Measurements from ENCODE around the gene PCNP.
"Not testable (repeated sequence)": the region's sequence is repeated elsewhere in the genome, so short reads cannot be mapped to it uniquely, and the experiment has no call there.

Gene PCNP

GRCh38 chr3:101567528-101568317, 6.3 kb upstream of the PCNP start:
- no peak for DNase-seq

- no peak for DNase-seq
Observed at GRCh38 chr3:101571028-101571895, 2.7 kb upstream of the PCNP start.

- DNase-seq = no peak
Observed at GRCh38 chr3:101574388-101575112, 570 bp downstream of the PCNP start.

DNA sequence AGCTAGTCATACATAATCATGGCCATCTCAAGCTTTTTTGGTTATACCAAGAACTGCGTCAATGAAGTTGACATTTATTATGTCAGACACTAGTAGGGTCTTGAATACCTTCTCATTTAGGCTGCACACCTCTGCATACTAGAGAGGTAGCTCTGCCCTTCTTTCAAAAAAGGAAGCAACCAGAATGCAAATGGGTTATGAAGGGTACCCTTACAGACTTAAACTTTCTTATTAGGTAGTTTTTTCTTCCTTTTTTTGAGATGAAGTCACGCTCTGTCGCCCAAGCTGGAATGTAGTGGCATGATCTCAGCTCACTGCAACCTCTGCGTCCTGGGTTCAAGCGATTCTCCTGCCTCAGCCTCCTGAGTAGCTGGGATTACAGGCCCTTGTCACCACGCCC, 3.3 kb downstream of the PCNP start:
- DNase-seq = no peak

DNA sequence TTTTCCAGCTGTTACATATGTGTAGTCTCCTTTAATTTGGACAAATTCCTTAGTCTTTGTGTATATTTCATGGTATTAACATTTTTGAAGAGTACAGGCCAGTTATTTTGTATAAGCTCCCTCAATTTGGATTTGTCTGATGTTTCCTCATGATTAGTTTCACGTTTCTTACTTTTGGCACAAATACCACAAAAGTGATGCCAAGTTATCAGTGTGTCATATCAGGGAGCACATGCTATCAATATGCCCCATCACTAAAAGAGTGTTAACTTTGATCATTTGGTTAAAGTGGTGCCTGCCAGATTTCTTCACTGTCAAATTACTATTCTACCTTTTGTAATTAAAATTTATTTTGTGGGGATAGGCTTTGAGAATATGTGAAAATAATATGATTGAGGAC, 14.6 kb downstream of the PCNP start:
- DNase-seq = no peak

DNA sequence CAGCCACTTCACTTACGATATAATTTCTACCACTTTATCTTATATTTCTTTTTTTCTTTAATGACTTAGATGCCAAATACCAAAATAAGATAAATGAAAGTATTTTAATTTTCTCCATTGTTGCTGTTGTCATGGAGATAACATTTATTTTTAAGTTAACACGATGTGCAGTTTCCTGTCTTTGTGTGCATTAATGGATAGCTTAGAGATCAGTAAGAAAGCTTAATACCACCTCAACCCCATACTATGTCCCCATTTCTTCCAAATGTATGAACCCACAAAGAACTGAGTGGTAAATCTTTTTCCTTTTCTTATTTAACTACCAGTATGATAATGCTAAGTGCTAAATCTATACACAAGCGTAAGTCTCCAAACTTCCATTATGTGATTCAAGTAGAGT, 17.1 kb downstream of the PCNP start:
- DNase-seq = no peak

DNA sequence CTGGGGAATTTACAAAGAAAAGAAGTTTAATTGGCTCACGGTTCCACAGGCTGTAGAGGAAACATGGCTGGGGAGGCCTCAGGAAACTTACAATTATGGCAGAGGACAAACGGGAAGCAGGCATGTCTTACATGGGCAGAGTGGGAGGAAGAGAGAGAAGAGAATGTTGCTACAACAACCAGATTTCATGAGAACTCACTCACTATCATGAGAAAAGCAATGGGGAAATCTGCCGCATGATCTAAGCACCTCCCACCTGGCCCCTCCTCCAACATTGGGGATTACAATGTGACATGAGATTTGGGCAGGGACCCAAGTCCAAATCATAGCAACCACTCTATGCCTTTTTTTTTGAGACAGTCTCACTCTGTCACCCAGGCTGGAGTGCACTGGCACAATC, 28.8 kb downstream of the PCNP start:
- DNase-seq = no peak

DNA sequence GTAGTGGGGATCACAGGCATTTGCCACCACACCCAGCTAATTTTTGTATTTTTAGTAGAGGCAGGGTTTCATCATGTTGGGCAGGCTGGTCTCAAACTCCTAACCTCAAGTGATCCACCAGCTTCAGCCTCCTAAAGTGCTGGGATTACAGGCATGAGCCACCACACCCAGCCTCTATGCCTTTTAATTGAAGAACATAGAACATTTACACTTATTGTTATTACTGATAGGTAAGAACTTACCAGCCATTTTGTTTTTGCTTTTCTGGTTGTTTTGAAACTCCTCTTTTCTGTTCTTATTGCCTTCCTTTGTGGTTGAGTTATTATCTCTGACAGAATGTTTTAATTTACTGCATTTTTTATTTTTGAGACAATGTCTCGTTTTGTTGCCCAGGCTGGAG, 29.2 kb downstream of the PCNP start:
- no peak for DNase-seq

- DNase-seq = not testable (repeated sequence)
Observed at GRCh38 chr3:101605398-101605797, 31.4 kb downstream of the PCNP start.

DNA sequence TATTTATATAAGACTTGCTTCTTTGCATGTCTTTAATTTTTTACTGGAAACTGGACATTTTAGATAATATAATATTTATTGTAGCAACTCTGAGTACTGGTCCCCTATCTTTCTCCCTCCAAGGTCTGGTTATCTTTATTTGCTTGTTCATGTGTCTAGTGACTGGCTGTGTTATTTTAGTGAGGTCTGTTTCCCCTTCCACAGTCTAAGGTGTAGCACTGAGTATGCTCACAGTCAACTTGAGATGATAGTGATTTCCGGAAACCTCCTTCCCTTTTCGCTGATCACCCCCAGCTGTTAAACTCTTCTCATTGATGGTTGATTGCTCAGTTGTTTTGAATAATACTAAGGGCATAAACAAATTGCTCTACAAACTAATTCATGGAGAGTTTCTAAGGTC, 37.0 kb downstream of the PCNP start:
- DNase-seq = no peak

DNA sequence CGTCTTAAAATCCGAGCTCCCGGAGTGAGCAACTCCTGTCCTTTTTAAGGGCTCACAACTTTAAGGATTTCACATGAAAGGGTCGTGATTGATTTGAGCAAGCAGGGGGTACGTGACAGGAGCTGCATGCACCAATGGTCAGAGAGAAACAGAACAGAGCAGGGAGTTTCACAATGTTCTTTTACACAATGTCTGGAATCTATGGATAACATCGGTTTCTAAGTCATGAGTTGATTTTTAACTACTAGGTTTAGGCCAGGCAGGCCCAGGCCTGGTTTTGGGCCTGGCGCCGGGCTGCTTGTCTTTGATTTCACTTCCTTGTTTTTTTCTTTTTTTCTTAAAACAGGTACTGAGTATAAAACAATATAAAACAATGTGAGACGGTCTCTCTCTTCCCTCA, 39.0 kb downstream of the PCNP start:
- not testable (repeated sequence) for DNase-seq

- no peak for DNase-seq
Observed at GRCh38 chr3:101615525-101615924, 41.5 kb downstream of the PCNP start.

DNA sequence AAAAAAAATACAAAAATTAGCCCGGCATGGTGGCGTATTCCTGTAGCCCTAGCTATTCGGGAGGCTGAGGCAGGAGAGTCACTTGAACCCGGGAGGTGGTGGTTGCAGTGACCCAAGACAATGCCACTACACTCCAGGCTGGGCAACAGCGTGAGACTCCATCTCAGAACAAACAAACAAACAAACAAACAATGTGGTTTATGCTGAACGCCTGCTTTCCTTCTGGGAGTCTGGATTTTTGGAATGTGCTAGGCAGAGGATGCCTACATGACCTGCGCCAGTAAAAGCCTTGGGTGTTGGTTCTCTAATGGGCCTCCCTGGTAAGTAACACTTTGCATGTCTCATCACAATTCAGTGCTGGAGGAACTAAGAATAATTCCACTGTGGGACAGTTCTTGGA, 43.5 kb downstream of the PCNP start:
- no peak for DNase-seq

DNA sequence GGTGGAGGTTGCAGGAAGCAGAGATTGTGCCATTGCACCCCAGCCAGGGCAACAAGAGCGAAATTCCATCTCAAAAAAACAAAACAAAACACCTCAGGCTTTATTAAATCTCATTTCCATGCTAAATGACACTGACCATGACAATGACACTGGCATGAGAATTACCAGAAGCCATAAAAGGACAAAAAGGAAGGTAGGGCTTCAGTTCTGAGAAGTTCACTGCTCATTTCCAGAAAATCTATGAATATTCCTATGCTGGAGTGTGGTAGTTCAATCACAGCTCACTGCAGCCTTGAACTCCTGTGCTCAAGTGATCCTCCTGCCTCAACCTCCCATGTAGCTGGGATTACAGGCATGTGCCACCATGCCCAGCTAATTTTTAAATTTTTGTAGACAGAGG, 44.7 kb downstream of the PCNP start:
- DNase-seq = no peak

- DNase-seq = no peak
Observed at GRCh38 chr3:101619734-101620133, 45.8 kb downstream of the PCNP start.

GRCh38 chr3:101623656-101624055, 49.7 kb downstream of the PCNP start:
- DNase-seq = no peak

DNA sequence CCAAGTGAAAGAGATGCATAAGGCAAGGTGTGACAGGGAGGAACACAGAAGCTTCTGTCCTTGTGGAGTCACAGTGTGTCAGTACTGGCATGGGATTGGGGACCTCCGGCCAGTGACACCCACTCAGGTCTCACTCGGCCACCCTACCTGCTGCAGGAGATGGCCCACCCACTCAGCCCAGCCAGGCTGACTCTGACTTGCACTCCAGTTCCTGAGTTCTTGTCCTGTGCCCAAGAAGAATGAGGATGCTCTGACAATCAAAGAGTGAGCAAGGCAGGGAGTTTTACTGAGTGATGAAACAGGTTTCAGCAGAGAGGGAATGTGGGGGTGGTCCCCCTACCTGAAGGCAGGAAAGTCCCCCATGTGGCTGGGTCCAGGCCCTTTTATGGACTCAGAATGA, 50.9 kb downstream of the PCNP start:
- no peak for DNase-seq

GRCh38 chr3:101625879-101626278, 51.9 kb downstream of the PCNP start:
- no peak for DNase-seq

GRCh38 chr3:101629219-101629618, 55.2 kb downstream of the PCNP start:
- DNase-seq = no peak

DNA sequence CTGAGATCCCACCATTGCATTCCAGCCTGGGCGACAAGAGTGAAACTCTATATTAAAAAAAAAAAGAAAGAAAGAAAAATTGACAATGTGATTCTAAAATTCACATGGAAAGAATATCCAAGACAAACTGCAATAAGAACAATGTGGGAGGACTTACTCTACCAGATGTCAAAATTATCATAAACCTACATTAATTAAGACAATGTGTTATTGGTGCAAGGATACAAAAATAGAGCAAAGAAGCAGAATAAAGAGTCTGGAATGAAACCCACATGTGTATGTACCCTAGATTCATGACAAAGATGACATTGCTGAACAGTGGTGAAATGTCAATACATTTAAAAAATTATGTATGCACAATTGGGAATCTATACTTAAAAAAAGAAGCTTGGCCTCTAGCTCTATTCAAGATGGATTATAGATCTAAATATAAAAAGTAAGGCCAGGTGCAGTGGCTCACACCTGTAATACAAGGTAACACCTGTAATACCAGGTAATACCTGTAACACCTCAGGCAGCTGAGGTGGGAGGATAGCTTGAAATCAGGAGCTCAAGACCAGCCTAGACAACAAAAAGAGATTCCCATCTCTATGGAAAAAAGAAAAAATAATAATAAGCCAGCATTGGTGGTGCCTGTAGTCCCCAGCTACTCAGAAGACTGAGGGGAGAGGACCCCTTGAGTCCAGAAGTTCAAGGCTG, 57.3 kb downstream of the PCNP start:
- no peak for DNase-seq

GRCh38 chr3:101631959-101632358, 58.0 kb downstream of the PCNP start:
- DNase-seq = not testable (repeated sequence)

GRCh38 chr3:101632586-101632985, 58.6 kb downstream of the PCNP start:
- no peak for DNase-seq

DNA sequence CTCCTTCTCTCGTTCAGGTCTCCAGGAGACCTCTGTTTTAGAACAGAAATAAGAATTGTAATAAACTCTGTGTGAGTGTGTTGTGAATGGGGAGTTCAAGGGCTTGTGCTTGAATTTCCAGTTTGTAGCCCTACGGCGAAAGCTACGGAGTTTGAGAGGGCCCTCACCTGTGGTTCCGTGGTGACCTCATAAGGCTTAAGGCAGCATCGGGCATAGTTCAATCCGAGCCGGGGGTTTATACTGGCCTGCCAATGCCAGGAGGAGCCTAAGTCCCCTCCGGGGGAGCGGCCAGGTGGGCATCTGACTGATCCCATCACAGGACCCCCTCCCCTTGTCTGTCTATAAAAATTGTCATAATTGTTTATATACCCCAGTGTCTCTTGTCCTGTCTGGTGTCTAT, 59.2 kb downstream of the PCNP start:
- DNase-seq = no peak
